Endothelial cell of umbilical vein (primary cell): ENCODE data around the gene CCDC191. TPM values are rescaled to one million over a fixed set of nuclear protein-coding genes. Genes with fewer than 3 reads are reported as not detected.

ENCODE experiments used
- BruUV-seq: library from RNA; stranded (reverse); fragments of 400-500 nt; replicated peaks from 2 replicates; lab custom pipeline; 2021; lab: Mats Ljungman, UMichigan
- CTCF ChIA-PET: fragments of 300-600, 350-600 bp; sonication (Branson Sonifier 250); formaldehyde crosslinking; loops from one replicate; lab custom pipeline; 2021; ENCODE audit warnings: antibody characterized with exemption, inconsistent platforms; lab: Charles Lee
- POLR2A ChIA-PET: fragments of 300-600, 350-600 bp; sonication (Branson Sonifier 250); formaldehyde crosslinking; loops from one replicate; lab custom pipeline; 2021; ENCODE audit warnings: antibody characterized with exemption, inconsistent platforms; lab: Charles Lee
- DNase-seq: peaks from one replicate; pipeline ENCODE4 v3.0.0-alpha.2; 2011; ENCODE audit warnings: low read depth, low spot score
- FAIRE-seq: peaks from 2 replicates; lab custom pipeline; 2011; peaks lifted over from hg19 to GRCh38; lab: Jason Lieb, UNC
- H2AFZ ChIP-seq: 2 replicates; pipeline ENCODE4 v1.6.0; 2012; ENCODE audit warnings: low read depth, low read length, control low read depth, inconsistent platforms
- H3K27ac ChIP-seq: 2 replicates; pipeline ENCODE4 v1.5.1; 2011; ENCODE audit warnings: low read depth, mild to moderate bottlenecking, control low read depth, low read length, moderate library complexity; ENCODE audit not compliant: insufficient read depth
- H3K27me3 ChIP-seq, 2 experiments: 2 replicates each; pipeline versions ENCODE4 v1.6.0 to v1.6.1; 2011; ENCODE audit warnings: low read length in 2 of 2, mixed read lengths in 1 of 2; ENCODE audit not compliant: control insufficient read depth in 2 of 2, insufficient read depth in 2 of 2
- H3K36me3 ChIP-seq, 2 experiments: 2 replicates in 1 of 2; 3 replicates in 1 of 2; pipeline ENCODE4 v1.5.1; 2011; ENCODE audit warnings: low read length in 2 of 2, mild to moderate bottlenecking in 1 of 2, moderate library complexity in 1 of 2; ENCODE audit not compliant: control insufficient read depth in 2 of 2, insufficient read depth in 2 of 2; ENCODE audit errors: extremely low read depth in 1 of 2
- H3K4me1 ChIP-seq: 3 replicates; pipeline ENCODE4 v1.5.1; 2011; ENCODE audit warnings: mild to moderate bottlenecking, low read length; ENCODE audit not compliant: control insufficient read depth, insufficient read depth; ENCODE audit errors: extremely low read depth
- H3K4me2 ChIP-seq: 2 replicates; pipeline ENCODE4 v1.6.1; 2011; ENCODE audit warnings: low read length, control low read depth, mixed read lengths; ENCODE audit not compliant: insufficient read depth
- H3K4me3 ChIP-seq, 3 experiments: fragments of 200-600 bp in 1 of 3; sonication (generic), shearing (Covaris generic) in 1 of 3; replicated peaks in 1 of 3; 2 replicates each; pipeline ENCODE4 v1.5.1; 2011 to 2016; ENCODE audit warnings: control low read depth in 3 of 3, low read length in 3 of 3, mild to moderate bottlenecking in 2 of 3, inconsistent platforms in 1 of 3, low read depth in 1 of 3, moderate library complexity in 1 of 3; ENCODE audit not compliant: insufficient read depth in 1 of 3
- H3K79me2 ChIP-seq: 2 replicates; pipeline ENCODE4 v1.6.0; 2012; ENCODE audit warnings: low read length, inconsistent platforms; ENCODE audit not compliant: control insufficient read depth, insufficient read depth
- H3K9ac ChIP-seq: replicated peaks from 2 replicates; pipeline ENCODE3; 2011; ENCODE audit warnings: low read length, control low read depth; ENCODE audit not compliant: insufficient read depth; ENCODE audit errors: extremely low read depth
- H3K9me1 ChIP-seq: replicated peaks from 3 replicates; pipeline ENCODE4 v1.6.0; 2011; ENCODE audit warnings: mild to moderate bottlenecking, low read length; ENCODE audit not compliant: control insufficient read depth, insufficient read depth; ENCODE audit errors: extremely low read depth
- H3K9me3 ChIP-seq: replicated peaks from 2 replicates; pipeline ENCODE4 v1.5.1; 2012; ENCODE audit warnings: low read length, inconsistent platforms; ENCODE audit not compliant: control insufficient read depth, insufficient read depth
- H4K20me1 ChIP-seq: replicated peaks from 2 replicates; pipeline ENCODE3; 2011; ENCODE audit warnings: mild to moderate bottlenecking, low read length; ENCODE audit not compliant: control insufficient read depth, insufficient read depth; ENCODE audit errors: extremely low read depth
- EZH2 ChIP-seq: IDR thresholded peaks from 2 replicates; pipeline ENCODE4 v1.6.1; 2012; ENCODE audit warnings: borderline replicate concordance, low read depth, mild to moderate bottlenecking, moderate library complexity, low read length, inconsistent platforms; ENCODE audit not compliant: severe bottlenecking
- FOS ChIP-seq: IDR thresholded peaks from 2 replicates; pipeline ENCODE4 v1.6.1; 2011; ENCODE audit warnings: mild to moderate bottlenecking, low read length, moderate library complexity, borderline replicate concordance; ENCODE audit not compliant: insufficient read depth
- GATA2 ChIP-seq: IDR thresholded peaks from 2 replicates; pipeline ENCODE4 v1.7.0; 2011; ENCODE audit warnings: low read depth, mild to moderate bottlenecking, moderate library complexity, mixed read lengths, low read length; ENCODE audit not compliant: insufficient read length, insufficient read depth
- JUN ChIP-seq: IDR thresholded peaks from 2 replicates; pipeline ENCODE4 v1.6.1; 2011; ENCODE audit warnings: borderline replicate concordance, low read depth; ENCODE audit not compliant: insufficient read length, insufficient read depth
- MYC ChIP-seq: IDR thresholded peaks from one replicate; pipeline ENCODE4 v1.6.1; 2011; ENCODE audit warnings: mild to moderate bottlenecking, low read depth, low read length
- POLR2A ChIP-seq: IDR thresholded peaks from 2 replicates; pipeline ENCODE4 v1.6.1; 2012; ENCODE audit warnings: low read depth, mild to moderate bottlenecking, control low read depth, low read length
- POLR2AphosphoS5 ChIP-seq: IDR thresholded peaks from 2 replicates; pipeline ENCODE4 v1.6.1; 2012; ENCODE audit warnings: low read depth, mild to moderate bottlenecking, control low read depth, low read length, moderate library complexity; ENCODE audit not compliant: insufficient read depth
- dilution Hi-C: fragments of 300-500 bp; cut with MboI; formaldehyde crosslinking; loops from one replicate; pipeline ENCODE4 v1.15.0; 2019; ENCODE audit warnings: low sequenced_read_pairs; ENCODE audit not compliant: extremely low pct_ligation_motif_present
- intact Hi-C: fragments of 100-400 bp; cut with micrococcal nuclease; formaldehyde crosslinking; loops from one replicate; pipeline ENCODE4 v1.10.0; 2022
- polyA plus RNA-seq, 4 experiments: library from polyadenylated mRNA; depleted of rRNA in 3 of 4; stranded (reverse) in 3 of 4; unstranded in 1 of 4; fragments of >200 nt; gene quantifications; 2 replicates each; pipeline versions ENCODE4 v1.2.1 to v1.2.3, GENCODE V29; 2011 to 2012; ENCODE audit warnings: missing spikeins in 1 of 4
- total RNA-seq: library from RNA; stranded (reverse); gene quantifications from 2 replicates; pipeline ENCODE4 v1.2.3, GENCODE V29; 2021
- TF ChIP-seq, protein P1 (sequence below): IDR thresholded peaks from 2 replicates; pipeline ENCODE4 v1.6.1; 2011; ENCODE audit not compliant: insufficient read depth, insufficient read length
- TF ChIP-seq, protein P2 (sequence below), 2 donors: IDR thresholded peaks; 1 replicate in 1 of 2; 2 replicates in 1 of 2; pipeline ENCODE4 v1.5.1; 2011; ENCODE audit warnings: low read length in 2 of 2, mild to moderate bottlenecking in 2 of 2, moderate library complexity in 2 of 2, control low read depth in 1 of 2, inconsistent platforms in 1 of 2, low read depth in 1 of 2; ENCODE audit not compliant: insufficient read depth in 1 of 2; ENCODE audit errors: extremely low read depth in 1 of 2

The CCDC191 gene
- total and polyA plus RNA-seq, 2 donors (not counting 3 experiments of a cell fraction or from before 2014, with no cell fraction given), result 1.7 to 4.9 TPM

DNA sequence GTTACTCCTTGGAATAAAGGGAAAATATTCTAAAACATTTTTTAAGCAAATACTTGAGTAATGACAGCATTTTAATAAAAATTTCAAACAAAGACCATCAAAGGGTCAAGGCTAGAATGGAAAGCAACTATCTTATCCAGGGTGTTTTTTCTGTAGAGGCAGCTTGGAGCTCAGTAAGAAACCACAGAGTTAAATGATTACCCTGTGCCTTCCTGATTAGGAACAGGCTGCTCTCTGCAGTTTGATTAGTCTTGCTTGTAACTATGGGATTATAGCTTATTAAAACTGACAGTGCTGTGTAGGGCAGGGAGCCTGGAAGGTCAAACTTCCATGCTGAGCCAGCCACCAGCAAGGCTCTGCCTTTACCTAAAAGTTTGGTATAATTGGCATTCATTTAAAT is 33.3 kb upstream of the CCDC191 start:
- FAIRE-seq, result no peak
- CTCF ChIA-PET, result interaction anchor here (1.2 to 1.6 kb wide), 3 partner anchors 9 to 33 kb away, joined by 3 to 4 read pairs (median 3); no protein-coding TSS in a partner anchor
- Histone ChIP-seq H3K36me3 (peaks cover 6 to 8% of the 10 kb centered on the region in 2 experiments), H3K9me3 (no peaks in the 10 kb centered on the region), H3K27ac (no peak overlapping the region), H3K9ac (no peak overlapping the region), H4K20me1 (no peaks in the 10 kb centered on the region), H3K9me1 (no peaks in the 10 kb centered on the region), H3K4me3 (no peak overlapping the region), H3K4me1 (peaks cover 22% of the 10 kb centered on the region), H3K79me2 (no peaks in the 10 kb centered on the region), H3K27me3 (no peaks in the 10 kb centered on the region), H3K4me2 (no peak overlapping the region), H2AFZ (no peak overlapping the region)
- intact Hi-C loops, result no loop called here
- POLR2A ChIA-PET, result no interaction called here
- dilution Hi-C loops, result no loop called here
- TF ChIP-seq, protein P1, sequence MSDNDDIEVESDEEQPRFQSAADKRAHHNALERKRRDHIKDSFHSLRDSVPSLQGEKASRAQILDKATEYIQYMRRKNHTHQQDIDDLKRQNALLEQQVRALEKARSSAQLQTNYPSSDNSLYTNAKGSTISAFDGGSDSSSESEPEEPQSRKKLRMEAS, result no peak
- TF ChIP-seq GATA2 (no peak), MYC (no peak), EZH2 (no peak), POLR2AphosphoS5 (no peak), FOS (no peak), JUN (no peak), POLR2A (no peak)
- TF ChIP-seq, protein P2, sequence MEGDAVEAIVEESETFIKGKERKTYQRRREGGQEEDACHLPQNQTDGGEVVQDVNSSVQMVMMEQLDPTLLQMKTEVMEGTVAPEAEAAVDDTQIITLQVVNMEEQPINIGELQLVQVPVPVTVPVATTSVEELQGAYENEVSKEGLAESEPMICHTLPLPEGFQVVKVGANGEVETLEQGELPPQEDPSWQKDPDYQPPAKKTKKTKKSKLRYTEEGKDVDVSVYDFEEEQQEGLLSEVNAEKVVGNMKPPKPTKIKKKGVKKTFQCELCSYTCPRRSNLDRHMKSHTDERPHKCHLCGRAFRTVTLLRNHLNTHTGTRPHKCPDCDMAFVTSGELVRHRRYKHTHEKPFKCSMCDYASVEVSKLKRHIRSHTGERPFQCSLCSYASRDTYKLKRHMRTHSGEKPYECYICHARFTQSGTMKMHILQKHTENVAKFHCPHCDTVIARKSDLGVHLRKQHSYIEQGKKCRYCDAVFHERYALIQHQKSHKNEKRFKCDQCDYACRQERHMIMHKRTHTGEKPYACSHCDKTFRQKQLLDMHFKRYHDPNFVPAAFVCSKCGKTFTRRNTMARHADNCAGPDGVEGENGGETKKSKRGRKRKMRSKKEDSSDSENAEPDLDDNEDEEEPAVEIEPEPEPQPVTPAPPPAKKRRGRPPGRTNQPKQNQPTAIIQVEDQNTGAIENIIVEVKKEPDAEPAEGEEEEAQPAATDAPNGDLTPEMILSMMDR (IDR thresholded peaks at IDR 0.05; ENCODE audit: extremely low read depth in 1 of 2, insufficient read depth in 1 of 2, low read depth in 1 of 2, low read length in 2 of 2), result no peak
- no peak for DNase-seq
- BruUV-seq, result no TSS peak
